SU-DHL-6 (cell line): Measurements from ENCODE around the gene EHBP1.
"Not testable (repeated sequence)": the region's sequence is repeated elsewhere in the genome, so short reads cannot be mapped to it uniquely, and the experiment has no call there.

Experiments used
- H2AFZ ChIP-seq: fragments of 200-600 bp; sonication (generic); 2 replicates; pipeline ENCODE4 v1.6.1; 2014; ENCODE audit warnings: low read depth, mild to moderate bottlenecking, moderate library complexity, mixed read lengths, antibody characterized with exemption, low read length; ENCODE audit not compliant: severe bottlenecking
- H3F3A ChIP-seq: fragments of 200-600 bp; shearing (Covaris generic); 2 replicates; pipeline ENCODE4 v1.6.0; 2016; ENCODE audit warnings: antibody characterized with exemption, mild to moderate bottlenecking; ENCODE audit not compliant: insufficient read depth
- H3K27ac ChIP-seq: fragments of 200-600 bp; sonication (generic); 2 replicates; pipeline ENCODE4 v1.5.1; 2016; ENCODE audit warnings: low read depth, mild to moderate bottlenecking, low read length, moderate library complexity, mixed read lengths
- H3K27me3 ChIP-seq: fragments of 200-600 bp; sonication (generic), shearing (Covaris generic); 2 replicates; pipeline ENCODE4 v1.6.0; 2014; ENCODE audit warnings: mild to moderate bottlenecking, low read length
- H3K36me3 ChIP-seq: fragments of 200-600 bp; sonication (generic); 2 replicates; pipeline ENCODE4 v1.6.1; 2014; ENCODE audit warnings: mild to moderate bottlenecking, low read length, mixed read lengths
- H3K4me2 ChIP-seq: fragments of 300-600, 200-600 bp; shearing (Covaris generic), sonication (generic); 2 replicates; pipeline ENCODE4 v1.6.0; 2014; ENCODE audit warnings: low read length, low read depth, mild to moderate bottlenecking; ENCODE audit not compliant: poor library complexity, severe bottlenecking
- H3K4me3 ChIP-seq: fragments of 200-600 bp; sonication (generic); 2 replicates; pipeline ENCODE4 v1.5.1; 2014; ENCODE audit warnings: antibody characterized with exemption, low read length, mild to moderate bottlenecking, mixed read lengths; ENCODE audit not compliant: insufficient read depth, poor library complexity, severe bottlenecking
- H3K79me2 ChIP-seq: fragments of 200-600 bp; sonication (generic); 2 replicates; pipeline ENCODE4 v1.6.1; 2014; ENCODE audit warnings: mild to moderate bottlenecking, low read length, moderate library complexity; ENCODE audit not compliant: insufficient read depth
- H3K9ac ChIP-seq: fragments of 200-600 bp; sonication (generic); 2 replicates; pipeline ENCODE4 v1.7.0; 2014; ENCODE audit warnings: mild to moderate bottlenecking, low read length
- H3K9me2 ChIP-seq: fragments of 200-600 bp; sonication (generic); replicated peaks from 2 replicates; pipeline ENCODE4 v1.6.1; 2014; ENCODE audit warnings: low read length; ENCODE audit not compliant: insufficient read depth
- H3K9me3 ChIP-seq: fragments of 200-600 bp; sonication (generic); 2 replicates; pipeline ENCODE4 v1.6.1; 2014; ENCODE audit warnings: low read length, mixed read lengths; ENCODE audit not compliant: insufficient read depth
- H4K20me1 ChIP-seq: fragments of 200-600 bp; sonication (generic); 2 replicates; pipeline ENCODE4 v1.6.1; 2014; ENCODE audit warnings: low read depth, mild to moderate bottlenecking, antibody characterized with exemption, low read length, moderate library complexity, mixed read lengths
- EZH2phosphoT487 ChIP-seq: fragments of 200-600 bp; sonication (generic), shearing (Covaris generic); conservative IDR thresholded peaks from 2 replicates; pipeline ENCODE4 v1.6.1; 2018; ENCODE audit warnings: mild to moderate bottlenecking, antibody characterized with exemption, low read length, moderate library complexity, mixed read lengths
- TF ChIP-seq, protein P1 (sequence below): fragments of 200-600 bp; sonication (generic); IDR thresholded peaks from one replicate; pipeline ENCODE4 v1.5.1; 2017; ENCODE audit warnings: antibody characterized with exemption, mild to moderate bottlenecking, low read length, moderate library complexity; ENCODE audit not compliant: insufficient read depth, poor library complexity, severe bottlenecking

EHBP1 gene

DNA sequence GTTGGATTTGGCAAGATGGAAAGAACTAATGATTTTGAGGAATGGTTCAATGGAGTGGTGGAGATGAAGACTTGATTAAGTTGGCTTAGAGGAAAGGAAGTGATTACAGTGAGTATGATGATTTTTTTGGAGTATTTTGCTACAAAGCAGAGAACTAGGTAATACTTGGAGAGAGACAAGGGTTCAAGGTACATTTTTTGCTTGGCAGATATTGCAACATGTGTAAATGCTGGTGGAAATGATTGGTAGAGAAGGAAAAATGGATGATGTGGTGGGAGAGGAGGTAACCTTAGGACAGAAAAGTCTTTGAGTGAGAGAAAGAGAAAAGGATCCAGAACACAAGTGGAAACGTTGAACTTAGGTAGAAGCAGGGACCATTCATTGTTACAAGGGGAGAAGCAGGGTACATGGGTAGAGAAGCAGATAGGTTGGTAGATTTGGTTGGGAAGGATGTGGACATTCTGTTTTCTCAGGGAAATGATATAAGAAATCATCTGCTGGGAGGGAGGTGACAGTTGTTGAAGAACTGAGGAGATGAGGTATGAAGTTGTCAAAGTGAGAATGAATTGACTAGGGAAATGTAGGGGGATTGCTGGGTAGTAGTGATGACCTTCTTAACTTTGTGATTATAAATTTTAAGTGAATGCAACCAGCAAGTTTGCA is 6.5 kb downstream of the EHBP1 start:
- no peaks in the 10 kb centered on the region for H3K9me3 ChIP-seq
- H3K9me2 ChIP-seq = no peaks in the 10 kb centered on the region
- no peaks in the 10 kb centered on the region for H4K20me1 ChIP-seq
- H3K9ac ChIP-seq = no peak overlapping the region
- H3K36me3 ChIP-seq = no peaks in the 10 kb centered on the region; the same call in 1 of the 2 replicates
- no peak overlapping the region for H3K4me2 ChIP-seq
- H3K27me3 ChIP-seq = no peaks in the 10 kb centered on the region
- H3K27ac ChIP-seq = no peak overlapping the region
- H3F3A ChIP-seq = no peaks in the 10 kb centered on the region
- H3K4me3 ChIP-seq = no peak overlapping the region
- no peak for TF ChIP-seq EZH2phosphoT487
- TF ChIP-seq, protein P1, sequence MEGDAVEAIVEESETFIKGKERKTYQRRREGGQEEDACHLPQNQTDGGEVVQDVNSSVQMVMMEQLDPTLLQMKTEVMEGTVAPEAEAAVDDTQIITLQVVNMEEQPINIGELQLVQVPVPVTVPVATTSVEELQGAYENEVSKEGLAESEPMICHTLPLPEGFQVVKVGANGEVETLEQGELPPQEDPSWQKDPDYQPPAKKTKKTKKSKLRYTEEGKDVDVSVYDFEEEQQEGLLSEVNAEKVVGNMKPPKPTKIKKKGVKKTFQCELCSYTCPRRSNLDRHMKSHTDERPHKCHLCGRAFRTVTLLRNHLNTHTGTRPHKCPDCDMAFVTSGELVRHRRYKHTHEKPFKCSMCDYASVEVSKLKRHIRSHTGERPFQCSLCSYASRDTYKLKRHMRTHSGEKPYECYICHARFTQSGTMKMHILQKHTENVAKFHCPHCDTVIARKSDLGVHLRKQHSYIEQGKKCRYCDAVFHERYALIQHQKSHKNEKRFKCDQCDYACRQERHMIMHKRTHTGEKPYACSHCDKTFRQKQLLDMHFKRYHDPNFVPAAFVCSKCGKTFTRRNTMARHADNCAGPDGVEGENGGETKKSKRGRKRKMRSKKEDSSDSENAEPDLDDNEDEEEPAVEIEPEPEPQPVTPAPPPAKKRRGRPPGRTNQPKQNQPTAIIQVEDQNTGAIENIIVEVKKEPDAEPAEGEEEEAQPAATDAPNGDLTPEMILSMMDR = no peak
- no peak overlapping the region for H2AFZ ChIP-seq
- H3K79me2 ChIP-seq = peaks cover 27% of the 10 kb centered on the region

DNA sequence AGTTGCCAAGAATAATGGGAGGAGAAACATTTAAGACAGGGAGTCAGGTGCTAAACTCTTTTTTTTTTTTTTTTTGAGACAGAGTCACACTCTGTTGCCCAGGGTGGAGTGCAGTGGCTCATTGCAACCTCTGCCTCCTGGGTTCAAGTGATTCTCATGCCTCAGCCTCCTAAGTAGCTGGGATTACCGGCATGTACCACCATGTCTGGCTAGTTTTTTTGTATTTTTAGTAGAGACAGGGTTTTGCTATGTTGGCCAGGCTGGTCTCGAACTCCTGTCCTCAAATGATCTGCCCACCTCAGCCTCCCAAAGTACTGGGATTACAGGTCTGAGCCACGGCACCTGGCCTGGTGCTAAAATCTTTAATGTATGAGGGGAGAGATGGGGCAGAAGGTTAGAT is 7.7 kb downstream of the EHBP1 start:
- H3K79me2 ChIP-seq = peaks cover 24% of the 10 kb centered on the region
- not testable (repeated sequence) for H3K4me2 ChIP-seq, H3K36me3 ChIP-seq

DNA sequence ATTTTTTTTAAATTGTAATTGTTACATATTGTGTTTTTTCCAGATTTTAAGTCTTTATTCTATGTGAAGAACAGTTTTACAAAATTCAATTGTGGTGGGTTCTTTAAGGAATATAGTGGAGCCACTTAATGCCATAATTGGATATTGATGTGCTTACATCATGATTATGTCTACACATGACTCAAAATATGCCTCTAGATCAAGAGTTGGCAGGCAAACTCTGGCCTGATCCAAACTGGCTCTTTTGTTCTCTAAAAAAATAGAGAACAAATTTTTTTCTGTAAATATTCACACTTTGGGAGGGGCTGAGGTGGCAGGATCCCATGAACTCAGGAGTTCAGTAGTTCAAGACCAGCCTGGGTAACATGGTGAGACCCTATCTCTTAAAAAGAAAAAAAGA is 8.3 kb downstream of the EHBP1 start:
- Histone ChIP-seq H4K20me1 (no peaks in the 10 kb centered on the region), H3K27ac (no peak overlapping the region), H3K79me2 (peaks cover 19% of the 10 kb centered on the region), H3K4me2 (no peak overlapping the region), H3K36me3 (no peaks in the 10 kb centered on the region), H3K9ac (no peak overlapping the region), H3K4me3 (no peak overlapping the region), H3K9me2 (no peaks in the 10 kb centered on the region), H3K27me3 (no peaks in the 10 kb centered on the region), H2AFZ (no peak overlapping the region), H3K9me3 (no peaks in the 10 kb centered on the region), H3F3A (no peaks in the 10 kb centered on the region)
- no peak for TF ChIP-seq EZH2phosphoT487
- TF ChIP-seq, protein P1 = no peak

More for the DNA sequence above, 7.7 kb downstream of the EHBP1 start:
- not testable (repeated sequence) for H3K27ac ChIP-seq, H3K9me3 ChIP-seq, H3K4me3 ChIP-seq, H3K9ac ChIP-seq, H3K9me2 ChIP-seq, H3K27me3 ChIP-seq, H3F3A ChIP-seq, H4K20me1 ChIP-seq, H2AFZ ChIP-seq

DNA sequence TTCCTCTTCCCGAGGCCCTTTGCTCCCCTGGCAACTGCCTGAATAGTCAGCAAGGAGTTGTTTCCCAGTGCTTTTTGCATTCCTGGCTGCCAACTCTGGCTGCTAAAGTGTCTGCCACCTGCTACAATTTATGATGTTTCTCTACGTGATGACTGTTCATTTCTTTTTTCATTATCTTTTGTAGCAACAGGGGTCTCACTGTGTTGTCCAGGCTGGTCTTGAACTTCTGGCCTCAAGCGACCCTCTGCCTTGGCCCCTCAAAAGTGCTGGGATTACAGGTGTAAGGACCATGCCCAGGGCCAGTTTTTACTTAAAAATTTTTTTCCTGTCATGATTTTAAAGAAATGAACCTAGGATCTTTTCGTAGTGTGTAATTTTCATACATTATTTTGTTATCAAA is 11.3 kb downstream of the EHBP1 start:
- no peaks in the 10 kb centered on the region for H3K9me2 ChIP-seq
- no peak overlapping the region for H2AFZ ChIP-seq
- no peaks in the 10 kb centered on the region for H4K20me1 ChIP-seq
- H3K4me2 ChIP-seq = no peak overlapping the region
- H3K27me3 ChIP-seq = no peaks in the 10 kb centered on the region
- H3K79me2 ChIP-seq = peaks cover 10% of the 10 kb centered on the region; the same call in 1 of the 2 replicates
- H3K9ac ChIP-seq = no peak overlapping the region
- no peaks in the 10 kb centered on the region for H3K9me3 ChIP-seq
- no peak overlapping the region for H3K4me3 ChIP-seq
- H3K36me3 ChIP-seq = no peaks in the 10 kb centered on the region
- no peak overlapping the region for H3K27ac ChIP-seq
- TF ChIP-seq, protein P1 = no peak
- TF ChIP-seq EZH2phosphoT487 = no peak
- no peaks in the 10 kb centered on the region for H3F3A ChIP-seq
